HG02588 (cell line): ENCODE measurements around the gene EFCAB8.

Experiments used
- ATAC-seq: cut with Tn5 transposase; IDR thresholded peaks from one replicate; pipeline ENCODE4 v1.9.1; 2021; ENCODE audit warnings: mild to moderate bottlenecking, moderate library complexity; ENCODE audit not compliant: unreplicated experiment

The EFCAB8 gene

DNA sequence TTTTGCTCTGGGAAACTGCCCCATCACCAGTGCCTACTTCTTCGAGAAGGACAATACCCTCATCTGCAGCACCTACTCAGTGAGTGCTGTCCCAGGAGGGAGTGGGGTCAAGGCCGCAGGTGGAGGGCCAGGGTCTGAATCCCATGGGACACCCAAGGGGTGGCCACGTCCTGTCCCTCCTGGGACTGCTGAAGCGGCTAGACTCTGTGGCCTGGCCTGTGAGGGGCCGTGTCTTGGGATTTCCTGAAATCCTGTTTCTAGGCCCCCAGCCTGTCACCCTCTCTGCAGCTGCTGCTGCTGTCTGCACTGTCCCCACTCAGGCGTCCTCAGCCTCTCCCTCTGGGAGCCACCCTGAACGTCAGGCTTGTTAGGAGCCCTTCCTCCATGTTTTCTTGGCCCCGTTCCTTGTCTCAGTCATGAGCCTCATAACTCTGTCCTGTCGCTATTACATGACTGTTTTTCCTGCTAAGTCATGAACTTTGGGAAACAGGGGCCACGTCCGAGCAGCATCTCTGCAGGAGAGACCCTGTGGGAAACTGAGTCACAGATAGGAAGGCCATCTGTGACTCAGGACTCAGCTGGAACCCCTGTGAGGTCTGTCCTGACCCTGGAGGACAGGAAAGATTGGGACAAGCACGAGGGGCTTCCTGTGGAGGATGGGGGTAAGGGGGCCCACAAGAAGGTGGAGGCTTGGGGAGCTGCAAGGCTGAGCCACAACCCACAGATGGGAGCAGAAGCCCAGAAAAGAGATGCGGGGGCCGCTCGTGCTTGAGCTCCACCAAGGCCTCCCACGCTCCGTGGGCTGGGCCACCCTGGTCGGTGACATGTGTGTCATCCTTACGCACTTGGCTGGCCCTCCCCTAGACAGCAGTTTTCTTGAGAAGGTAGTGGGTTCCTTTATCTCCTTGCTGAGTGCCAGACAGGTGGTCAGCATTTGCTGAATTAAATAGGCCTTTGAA is 49.9 kb downstream of the EFCAB8 start:
- no peak for ATAC-seq

DNA sequence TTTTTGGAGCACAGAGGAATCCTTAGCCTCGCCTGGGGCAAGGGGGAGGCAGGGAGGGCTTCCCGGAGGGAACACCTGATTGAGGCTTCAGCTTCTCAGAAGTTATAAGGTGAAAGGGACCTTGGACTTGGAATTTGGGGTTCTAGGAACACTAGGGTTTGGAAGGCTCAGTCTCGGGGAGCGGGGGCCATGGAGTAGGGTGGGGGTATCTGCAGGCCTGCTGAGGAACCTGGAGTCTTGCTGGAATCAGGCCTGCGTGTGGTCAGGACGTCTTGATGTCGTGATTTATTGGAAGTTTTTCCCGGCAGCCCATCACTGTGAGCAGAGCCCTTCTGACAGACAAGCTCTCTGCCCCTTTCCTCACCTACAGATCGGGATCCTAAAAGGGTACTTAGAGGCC is 50.7 kb downstream of the EFCAB8 start:
- no peak for ATAC-seq

DNA sequence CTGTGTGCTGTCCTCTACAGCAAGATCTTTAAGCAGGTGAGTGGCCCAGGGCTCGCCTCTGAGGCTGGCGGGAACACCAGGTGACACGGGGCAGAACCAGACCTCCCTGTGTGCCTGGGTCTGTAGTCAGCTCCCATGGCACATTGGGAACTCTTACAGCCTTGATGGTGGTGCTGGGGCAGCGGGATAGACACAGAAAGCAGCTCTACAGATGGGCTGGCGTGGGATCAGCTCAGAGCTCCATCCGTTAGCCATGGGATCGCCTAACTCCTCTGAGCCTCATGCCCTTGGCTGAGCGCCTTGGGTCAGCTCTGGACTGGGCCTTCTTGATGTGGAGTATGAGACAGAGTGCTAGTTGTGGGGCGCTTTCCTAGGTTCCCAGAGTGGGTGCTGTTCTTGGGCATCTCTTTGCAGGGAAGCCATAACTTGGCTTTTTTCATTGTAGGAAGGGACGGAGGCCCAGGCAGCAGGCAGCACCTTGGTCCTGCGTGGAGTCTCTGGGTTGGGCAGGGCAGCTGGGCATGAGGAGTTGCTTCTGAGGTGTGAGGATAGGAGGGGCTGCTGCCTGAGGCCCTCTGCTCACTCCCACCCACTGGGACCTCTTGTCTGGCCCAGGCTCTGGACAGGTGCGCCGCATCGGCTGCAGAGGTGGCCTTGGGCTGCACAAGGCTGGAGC is 51.3 kb downstream of the EFCAB8 start:
- ATAC-seq = no peak

DNA sequence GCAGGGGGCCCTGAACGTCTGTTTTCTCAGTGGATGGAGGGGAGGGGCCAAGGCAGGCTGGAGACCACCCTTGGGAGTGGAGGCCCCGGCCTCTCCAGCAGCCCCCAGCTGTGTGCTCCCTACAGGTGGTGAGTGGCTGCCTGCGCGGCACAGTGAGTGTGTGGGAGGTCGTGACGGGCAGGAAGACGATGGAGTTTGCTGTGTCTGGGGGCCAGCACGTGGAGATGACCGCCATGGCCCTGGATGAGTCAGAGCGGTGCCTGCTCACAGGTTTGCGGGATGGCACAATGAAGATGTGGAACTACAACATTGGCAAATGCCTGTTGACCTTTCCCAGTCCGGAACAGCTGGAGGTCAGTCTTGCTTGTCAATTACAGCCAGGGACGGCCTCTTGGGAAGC is 52.6 kb downstream of the EFCAB8 start:
- no peak for ATAC-seq

- no peak for ATAC-seq
These were observed 54.0 kb downstream of the EFCAB8 start for GRCh38 chr20:32912688-32913087.

DNA sequence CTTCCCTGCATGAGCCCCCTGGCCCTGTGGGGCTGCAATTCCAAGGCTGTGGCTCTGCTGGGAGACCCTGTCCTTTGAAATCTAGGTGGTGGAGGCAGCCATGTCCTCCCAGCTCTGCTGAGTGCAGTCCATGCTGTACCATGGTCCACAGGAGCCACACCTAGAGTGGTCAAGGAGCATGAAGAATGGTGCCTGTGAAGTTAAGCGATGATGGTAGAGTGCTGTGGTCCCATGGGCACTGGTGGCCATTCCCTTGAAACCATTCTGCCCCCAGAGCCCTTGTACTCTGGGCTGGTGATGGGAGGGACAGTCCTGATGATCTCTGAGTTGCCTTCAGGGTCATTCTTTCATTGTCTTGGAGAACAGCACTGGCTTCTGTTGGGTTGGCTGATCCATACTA is 55.3 kb downstream of the EFCAB8 start:
- no peak for ATAC-seq

DNA sequence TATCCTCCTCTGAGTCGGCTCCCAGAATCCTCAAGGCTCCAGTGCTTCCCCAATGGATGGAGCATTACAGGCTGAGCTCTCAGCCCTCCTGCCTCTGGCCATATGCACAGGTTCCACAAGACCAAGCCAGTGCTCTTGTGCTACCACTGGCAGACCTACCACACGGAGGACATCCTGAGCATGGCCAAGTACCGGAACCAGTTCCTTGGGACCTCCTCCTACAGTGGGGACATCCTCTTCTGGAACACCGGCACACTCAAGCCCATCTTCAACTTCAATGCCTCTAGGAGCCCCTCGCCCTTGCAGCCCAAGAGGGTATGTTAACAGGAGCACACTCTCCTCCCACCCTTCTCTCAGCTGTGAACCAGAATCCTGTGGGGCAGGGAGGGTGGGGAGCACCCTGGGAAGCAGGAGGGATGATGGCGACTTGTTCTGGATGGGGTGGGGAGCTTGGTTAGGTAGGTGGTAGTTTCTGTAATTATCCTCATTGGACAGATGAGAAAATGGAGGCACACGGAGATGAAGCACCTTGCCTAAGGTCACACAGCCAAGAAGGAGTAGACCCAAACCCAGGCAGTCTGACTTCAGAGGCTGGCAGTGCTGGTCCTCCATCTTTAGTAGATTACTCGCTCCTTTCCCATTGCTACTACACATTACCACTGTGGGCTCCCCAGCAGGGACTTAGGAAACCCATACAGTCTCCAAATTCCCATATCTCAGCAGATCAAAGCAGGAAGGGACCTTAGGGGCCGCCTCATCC is 58.6 kb downstream of the EFCAB8 start:
- ATAC-seq = no peak

- no peak for ATAC-seq
These were observed 59.6 kb downstream of the EFCAB8 start for GRCh38 chr20:32918296-32918695.

DNA sequence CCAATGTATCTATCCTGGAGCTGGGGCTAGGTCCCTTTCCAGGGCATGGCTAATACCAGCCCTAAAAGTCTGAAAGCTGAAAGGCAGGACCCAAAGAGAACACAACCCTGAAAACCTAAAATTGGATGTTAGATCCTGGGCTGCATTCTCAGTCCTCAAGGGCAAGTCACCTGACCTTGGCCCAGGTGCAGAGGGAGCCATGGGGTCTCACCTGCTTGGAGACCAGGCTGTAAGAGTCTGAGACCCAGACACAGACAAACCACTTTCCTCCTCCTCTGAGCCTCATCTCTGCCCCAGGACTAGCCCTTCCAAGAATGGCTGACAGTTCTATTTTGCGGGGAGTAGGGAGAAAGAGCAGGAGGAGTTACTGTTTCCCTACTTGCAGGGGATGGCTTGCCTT is 60.0 kb downstream of the EFCAB8 start:
- no peak for ATAC-seq

- no peak for ATAC-seq
These were observed 61.3 kb downstream of the EFCAB8 start for GRCh38 chr20:32920066-32920465.

- no peak for ATAC-seq
These were observed 62.0 kb downstream of the EFCAB8 start for GRCh38 chr20:32920530-32921298.

DNA sequence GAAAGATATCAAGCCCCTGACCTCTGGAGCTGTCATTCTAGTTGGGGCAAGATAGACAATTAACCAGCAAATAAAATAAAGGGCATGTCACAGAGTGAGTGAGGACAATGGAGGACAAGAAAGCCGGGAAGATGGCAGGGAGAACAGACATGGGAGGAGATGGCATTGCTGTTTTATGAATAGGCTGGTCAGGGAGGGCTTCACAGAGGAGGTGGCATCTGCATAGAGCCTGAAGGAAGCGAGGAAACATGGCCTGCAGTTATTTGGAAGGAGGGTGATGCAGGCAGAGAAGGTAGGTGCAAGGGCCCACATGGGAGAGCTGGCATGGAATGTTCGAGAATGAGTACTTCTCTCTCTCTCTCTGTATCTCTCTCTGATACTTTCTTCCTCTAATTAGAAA is 63.7 kb downstream of the EFCAB8 start:
- ATAC-seq = no peak

DNA sequence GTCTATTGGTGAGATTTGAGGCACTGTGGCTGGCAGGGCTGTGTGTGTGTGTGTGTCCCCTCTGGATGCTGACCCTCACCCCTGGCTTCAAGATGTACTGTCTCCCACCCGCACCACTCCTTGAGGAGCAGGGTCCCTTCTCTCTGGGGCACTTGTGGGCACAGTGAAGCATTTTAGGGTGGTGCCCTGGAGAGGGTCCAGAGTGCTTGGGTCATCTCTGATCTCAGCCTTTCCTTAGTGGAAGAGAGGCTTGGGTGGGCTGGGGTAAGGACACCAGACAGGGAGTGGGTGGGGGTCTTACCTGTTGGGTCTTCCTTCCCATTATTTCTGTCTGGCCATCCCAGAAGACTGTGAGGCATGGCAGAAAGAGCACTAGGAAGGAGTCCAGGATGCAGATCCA is 66.1 kb downstream of the EFCAB8 start:
- no peak for ATAC-seq

GRCh38 chr20:32925481-32926196 is 66.9 kb downstream of the EFCAB8 start:
- ATAC-seq = no peak

- ATAC-seq = no peak
These were observed 70.4 kb downstream of the EFCAB8 start for GRCh38 chr20:32929162-32929561.

DNA sequence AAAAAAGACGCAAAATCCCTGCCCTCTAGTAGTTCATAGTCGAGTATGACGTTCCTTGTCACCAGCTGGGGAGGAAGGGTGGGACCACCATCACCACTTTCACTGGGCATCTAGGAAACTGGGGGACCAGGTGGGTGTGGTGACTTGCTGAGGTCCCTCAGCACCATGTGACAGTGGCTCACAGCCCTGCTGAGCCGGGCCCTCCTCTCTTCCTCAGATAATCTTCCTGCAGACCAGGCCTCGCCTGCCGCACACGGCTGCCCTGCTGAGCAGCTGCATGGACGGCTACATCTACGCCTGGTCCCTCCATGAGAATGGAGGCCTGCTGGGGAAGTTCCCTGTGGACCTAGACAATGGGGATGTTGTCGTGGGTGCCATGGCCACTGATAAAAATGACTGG is 71.5 kb downstream of the EFCAB8 start:
- ATAC-seq = no peak

DNA sequence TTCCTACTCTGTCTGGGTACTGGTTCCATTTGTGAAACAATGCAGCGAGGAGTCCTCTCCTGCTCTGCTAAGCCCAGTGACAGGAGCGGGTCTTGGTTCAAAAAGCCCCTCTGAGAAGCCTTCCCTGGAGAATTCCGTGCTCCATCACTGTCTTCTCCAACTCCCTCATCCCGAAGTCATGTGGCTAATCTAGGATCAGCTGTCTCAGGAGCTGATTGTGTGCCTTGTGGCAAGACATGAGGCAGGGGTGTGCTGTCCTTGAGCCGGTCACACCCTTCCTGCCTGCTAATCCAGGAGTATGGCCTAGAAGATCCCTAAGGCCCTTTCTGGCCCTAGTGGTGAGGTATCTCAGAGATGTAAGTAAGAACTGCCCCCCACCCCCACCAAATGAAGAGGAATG is 72.0 kb downstream of the EFCAB8 start:
- ATAC-seq = no peak

DNA sequence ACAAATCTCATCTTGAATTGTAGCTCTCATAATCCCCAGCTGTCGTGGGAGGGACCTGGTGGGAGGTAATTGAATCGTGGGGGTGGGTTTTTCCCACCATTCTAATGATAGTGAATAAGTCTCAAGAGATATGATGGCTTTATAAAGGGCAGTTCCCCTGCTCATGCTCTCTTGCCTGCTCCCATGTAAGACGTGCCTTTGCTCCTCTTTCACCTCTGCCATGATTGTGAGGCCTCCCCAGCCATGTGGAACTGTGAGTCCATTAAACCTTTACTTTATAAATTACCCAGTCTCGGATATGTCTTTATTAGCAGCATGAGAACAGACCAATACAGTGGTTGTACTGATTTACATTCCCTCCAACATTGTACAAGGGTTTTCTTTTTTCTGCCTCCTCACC is 75.9 kb downstream of the EFCAB8 start:
- no peak for ATAC-seq

- ATAC-seq = no peak
These were observed 82.6 kb downstream of the EFCAB8 start for GRCh38 chr20:32941155-32941885.
